HG03558 (cell line): ENCODE measurements around the gene YEATS4.
A peak's percentile ranks its signal among the peaks of the same experiment; 100 is the strongest.

Experiments used
- ATAC-seq: cut with Tn5 transposase; IDR thresholded peaks from one replicate; pipeline ENCODE4 v1.9.1; 2021; ENCODE audit warnings: moderate number of reproducible peaks; ENCODE audit not compliant: unreplicated experiment; ENCODE audit errors: extremely low read depth

Gene YEATS4

GRCh38 chr12:69388371-69388770, 28.8 kb downstream of the YEATS4 start:
- ATAC-seq, result no peak

- no peak for ATAC-seq
These were observed 30.3 kb downstream of the YEATS4 start for GRCh38 chr12:69389831-69390230.

GRCh38 chr12:69392179-69392928, 32.8 kb downstream of the YEATS4 start:
- peak; percentile 74 for ATAC-seq

- no peak for ATAC-seq
These were observed 36.5 kb downstream of the YEATS4 start for GRCh38 chr12:69396041-69396440.

- ATAC-seq, result no peak
These were observed 37.4 kb downstream of the YEATS4 start for GRCh38 chr12:69396963-69397362.

GRCh38 chr12:69397978-69398377, 38.4 kb downstream of the YEATS4 start:
- ATAC-seq, result no peak

GRCh38 chr12:69401940-69402339, 42.4 kb downstream of the YEATS4 start:
- ATAC-seq, result no peak

- no peak for ATAC-seq
These were observed 45.5 kb downstream of the YEATS4 start for GRCh38 chr12:69404851-69405565.

- no peak for ATAC-seq
These were observed 46.0 kb downstream of the YEATS4 start for GRCh38 chr12:69405566-69405865.

GRCh38 chr12:69406217-69406616, 46.7 kb downstream of the YEATS4 start:
- no peak for ATAC-seq

GRCh38 chr12:69410571-69410970, 51.0 kb downstream of the YEATS4 start:
- ATAC-seq, result no peak

GRCh38 chr12:69412655-69413054, 53.1 kb downstream of the YEATS4 start:
- no peak for ATAC-seq

- ATAC-seq, result no peak
These were observed 56.1 kb downstream of the YEATS4 start for GRCh38 chr12:69415471-69416275.

GRCh38 chr12:69417231-69417630, 57.7 kb downstream of the YEATS4 start:
- ATAC-seq, result no peak

- ATAC-seq, result no peak
These were observed 58.2 kb downstream of the YEATS4 start for GRCh38 chr12:69417741-69418167.

GRCh38 chr12:69419701-69420100, 60.2 kb downstream of the YEATS4 start:
- ATAC-seq, result no peak

- no peak for ATAC-seq
These were observed 62.0 kb downstream of the YEATS4 start for GRCh38 chr12:69421548-69421947.

- no peak for ATAC-seq
These were observed 63.7 kb downstream of the YEATS4 start for GRCh38 chr12:69423037-69423905.

- ATAC-seq, result no peak
These were observed 65.9 kb downstream of the YEATS4 start for GRCh38 chr12:69425417-69425816.
